ENCODE data around the gene ZBTB18.

Gene ZBTB18

DNA sequence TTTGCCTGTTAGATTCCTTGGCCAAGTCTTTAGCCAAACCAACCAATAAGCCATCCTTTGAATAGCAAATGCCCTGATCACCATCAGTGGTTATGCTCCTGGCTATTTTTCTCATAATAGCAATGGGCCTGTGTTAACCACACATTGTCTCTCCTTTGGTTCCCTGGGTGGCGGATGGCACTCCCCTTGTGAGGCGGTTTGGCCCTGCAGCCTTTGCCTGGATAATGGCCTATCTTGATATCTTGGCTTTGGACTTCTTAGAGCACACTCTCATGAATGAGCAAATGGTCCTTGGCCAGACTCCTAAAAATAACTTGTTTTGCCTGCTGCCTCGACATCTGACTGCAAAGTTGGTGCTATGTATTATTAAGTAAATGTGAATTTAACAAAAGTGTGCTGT lies 22.4 kb upstream of the ZBTB18 start:
- H3K4me3 ChIP-seq (ENCODE audit: low read depth, low read length) = no peak overlapping the region
- DNase-seq (ENCODE audit: low read depth) = no peak
- TF ChIP-seq, protein P1, sequence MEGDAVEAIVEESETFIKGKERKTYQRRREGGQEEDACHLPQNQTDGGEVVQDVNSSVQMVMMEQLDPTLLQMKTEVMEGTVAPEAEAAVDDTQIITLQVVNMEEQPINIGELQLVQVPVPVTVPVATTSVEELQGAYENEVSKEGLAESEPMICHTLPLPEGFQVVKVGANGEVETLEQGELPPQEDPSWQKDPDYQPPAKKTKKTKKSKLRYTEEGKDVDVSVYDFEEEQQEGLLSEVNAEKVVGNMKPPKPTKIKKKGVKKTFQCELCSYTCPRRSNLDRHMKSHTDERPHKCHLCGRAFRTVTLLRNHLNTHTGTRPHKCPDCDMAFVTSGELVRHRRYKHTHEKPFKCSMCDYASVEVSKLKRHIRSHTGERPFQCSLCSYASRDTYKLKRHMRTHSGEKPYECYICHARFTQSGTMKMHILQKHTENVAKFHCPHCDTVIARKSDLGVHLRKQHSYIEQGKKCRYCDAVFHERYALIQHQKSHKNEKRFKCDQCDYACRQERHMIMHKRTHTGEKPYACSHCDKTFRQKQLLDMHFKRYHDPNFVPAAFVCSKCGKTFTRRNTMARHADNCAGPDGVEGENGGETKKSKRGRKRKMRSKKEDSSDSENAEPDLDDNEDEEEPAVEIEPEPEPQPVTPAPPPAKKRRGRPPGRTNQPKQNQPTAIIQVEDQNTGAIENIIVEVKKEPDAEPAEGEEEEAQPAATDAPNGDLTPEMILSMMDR (IDR thresholded peaks at IDR 0.05; ENCODE audit: low read depth, low read length) = no peak
- TF ChIP-seq, protein P2, sequence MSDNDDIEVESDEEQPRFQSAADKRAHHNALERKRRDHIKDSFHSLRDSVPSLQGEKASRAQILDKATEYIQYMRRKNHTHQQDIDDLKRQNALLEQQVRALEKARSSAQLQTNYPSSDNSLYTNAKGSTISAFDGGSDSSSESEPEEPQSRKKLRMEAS (IDR thresholded peaks at IDR 0.05; ENCODE audit: low read depth, low read length) = no peak
- TF ChIP-seq POLR2A (IDR thresholded peaks at IDR 0.05; ENCODE audit: extremely low read depth, insufficient read length) (no peak), MYC (IDR thresholded peaks at IDR 0.05; ENCODE audit: low read depth, low read length) (no peak)

DNA sequence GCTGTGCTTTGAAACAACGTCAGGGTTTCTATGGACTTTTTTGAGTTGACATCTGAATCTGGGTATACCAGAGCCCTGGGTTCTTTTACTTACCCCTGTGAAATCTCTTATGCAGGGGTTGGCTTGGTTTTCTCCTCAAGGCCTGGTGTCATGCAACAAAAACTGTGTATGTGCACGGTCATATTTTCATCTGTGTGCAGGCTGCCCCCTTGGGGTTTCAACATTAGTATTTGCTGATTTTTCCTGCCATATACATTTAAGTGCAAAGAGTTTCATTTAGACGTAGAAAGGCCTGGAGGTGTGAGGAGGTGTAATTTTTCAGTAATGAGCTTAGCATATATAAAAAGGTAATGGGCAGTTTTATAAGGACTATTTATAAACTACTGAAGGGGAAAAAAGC lies 22.0 kb upstream of the ZBTB18 start:
- no peak overlapping the region for H3K4me3 ChIP-seq (ENCODE audit: low read depth, low read length)
- peak; percentile 9 for DNase-seq (ENCODE audit: low read depth)
- TF ChIP-seq MYC (IDR thresholded peaks at IDR 0.05; ENCODE audit: low read depth, low read length) = no peak
- TF ChIP-seq, protein P1 (IDR thresholded peaks at IDR 0.05; ENCODE audit: low read depth, low read length) = no peak
- TF ChIP-seq, protein P2 (IDR thresholded peaks at IDR 0.05; ENCODE audit: low read depth, low read length) = no peak
- no peak for TF ChIP-seq POLR2A (IDR thresholded peaks at IDR 0.05; ENCODE audit: extremely low read depth, insufficient read length)

DNA sequence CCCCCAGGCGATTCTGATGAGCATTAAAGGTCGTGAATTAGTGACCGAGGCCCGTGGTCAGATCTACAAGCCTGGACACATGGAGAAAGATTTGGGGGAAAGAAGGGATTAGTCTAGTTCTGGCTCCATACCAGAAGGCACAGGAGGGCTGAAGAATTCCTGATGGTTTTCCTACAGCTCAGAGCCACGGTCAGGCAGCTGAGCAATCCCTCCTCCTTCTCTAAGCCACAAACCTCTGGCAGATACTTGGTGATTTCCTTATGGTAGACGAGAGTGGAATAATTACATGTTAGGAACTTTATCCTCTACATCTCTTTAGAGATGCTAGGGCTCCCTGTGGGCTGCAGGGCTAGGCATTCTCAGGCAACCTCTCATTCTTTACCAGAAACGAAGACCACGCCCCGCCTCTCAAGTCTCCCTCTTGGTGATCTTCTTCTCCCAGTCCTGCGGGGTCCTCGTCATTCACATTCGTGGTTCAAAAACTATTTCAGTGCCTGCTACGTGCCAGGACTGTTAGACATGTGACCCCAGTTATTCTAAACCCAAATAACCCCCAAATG lies 20.5 kb upstream of the ZBTB18 start:
- DNase-seq (ENCODE audit: low read depth) = no peak
- TF ChIP-seq, protein P2 (IDR thresholded peaks at IDR 0.05; ENCODE audit: low read depth, low read length) = no peak
- no peak for TF ChIP-seq MYC (IDR thresholded peaks at IDR 0.05; ENCODE audit: low read depth, low read length)
- no peak overlapping the region for H3K4me3 ChIP-seq (ENCODE audit: low read depth, low read length)

DNA sequence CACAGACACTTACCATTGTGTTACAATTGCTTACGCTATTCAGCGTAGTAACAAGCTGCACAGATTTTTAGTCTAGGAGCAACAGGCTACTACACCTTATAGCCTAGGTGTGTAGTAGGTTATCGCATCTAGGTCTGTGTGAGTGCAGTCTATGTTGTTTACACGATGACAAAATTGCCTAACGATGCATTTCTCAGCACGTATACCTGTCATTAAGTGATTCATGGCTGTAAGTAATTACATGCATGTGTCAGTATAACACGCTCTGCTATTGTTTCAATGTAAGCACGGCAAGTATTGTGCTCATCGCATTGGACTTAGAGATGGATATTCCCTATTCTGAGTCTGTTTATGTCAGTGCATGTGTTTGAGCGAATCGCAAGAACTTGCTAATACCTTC lies 15.7 kb upstream of the ZBTB18 start:
- TF ChIP-seq, protein P1 (IDR thresholded peaks at IDR 0.05; ENCODE audit: low read depth, low read length) = no peak
- no peak for TF ChIP-seq MYC (IDR thresholded peaks at IDR 0.05; ENCODE audit: low read depth, low read length)
- TF ChIP-seq, protein P2 (IDR thresholded peaks at IDR 0.05; ENCODE audit: low read depth, low read length) = no peak
- TF ChIP-seq POLR2A (IDR thresholded peaks at IDR 0.05; ENCODE audit: extremely low read depth, insufficient read length) = no peak
- no peak for DNase-seq (ENCODE audit: low read depth)
- no peak overlapping the region for H3K4me3 ChIP-seq (ENCODE audit: low read depth, low read length)

DNA sequence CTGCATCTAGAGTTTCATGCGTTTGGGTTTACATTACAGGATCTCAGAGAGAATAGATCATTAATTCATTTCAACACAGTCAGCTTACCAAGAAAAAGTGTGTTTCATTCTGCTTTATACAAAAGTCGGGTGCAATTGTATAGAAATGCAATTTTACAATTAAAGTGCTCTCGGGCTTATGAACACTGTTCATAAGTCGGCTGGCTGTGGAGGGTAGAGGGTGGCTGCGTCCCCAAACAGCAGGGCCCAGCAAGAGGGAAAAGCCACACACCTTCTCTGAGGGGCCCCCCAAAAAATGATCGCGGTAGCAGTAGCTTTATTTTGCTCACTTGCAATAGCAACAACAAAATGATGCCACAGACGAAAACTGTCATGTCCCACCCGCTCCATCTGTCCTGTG lies 13.8 kb upstream of the ZBTB18 start:
- no peak for DNase-seq (ENCODE audit: low read depth)
- TF ChIP-seq, protein P2 (IDR thresholded peaks at IDR 0.05; ENCODE audit: low read depth, low read length) = no peak
- TF ChIP-seq POLR2A (IDR thresholded peaks at IDR 0.05; ENCODE audit: extremely low read depth, insufficient read length) (no peak), MYC (IDR thresholded peaks at IDR 0.05; ENCODE audit: low read depth, low read length) (no peak)
- TF ChIP-seq, protein P1 (IDR thresholded peaks at IDR 0.05; ENCODE audit: low read depth, low read length) = no peak
- no peak overlapping the region for H3K4me3 ChIP-seq (ENCODE audit: low read depth, low read length)

DNA sequence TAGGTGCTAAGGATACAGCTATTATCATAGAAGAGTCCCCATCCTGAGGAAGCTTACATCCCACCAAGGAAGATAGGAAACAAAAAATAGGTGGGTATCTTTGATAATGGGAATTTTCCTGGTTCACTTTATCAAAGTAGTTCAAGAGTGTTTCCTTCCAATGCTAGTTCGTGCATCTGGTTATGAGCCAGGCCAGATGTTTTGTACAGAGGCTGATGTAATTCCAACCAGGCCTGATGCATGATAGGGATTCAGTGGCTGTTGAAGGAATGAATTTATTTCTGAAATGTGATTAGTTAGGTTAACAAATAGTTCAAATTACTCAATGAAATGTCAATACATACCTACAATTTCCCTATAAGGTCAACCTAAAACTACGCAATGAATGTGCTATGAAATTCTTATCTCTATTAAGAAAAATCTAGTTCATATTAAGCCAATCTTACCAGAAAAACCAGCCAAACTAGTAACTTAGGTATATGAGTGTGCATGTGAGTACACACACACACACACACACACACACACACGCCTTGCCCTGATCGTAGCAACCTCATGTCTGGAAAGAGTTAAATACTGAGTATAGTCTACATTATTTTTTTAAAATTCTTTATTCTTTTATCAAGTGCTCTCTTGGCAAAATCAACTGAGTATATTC lies 9.5 kb upstream of the ZBTB18 start:
- no peak for DNase-seq (ENCODE audit: low read depth)
- no peak overlapping the region for H3K4me3 ChIP-seq (ENCODE audit: low read depth, low read length)
- TF ChIP-seq, protein P2 (IDR thresholded peaks at IDR 0.05; ENCODE audit: low read depth, low read length) = no peak
- TF ChIP-seq MYC (IDR thresholded peaks at IDR 0.05; ENCODE audit: low read depth, low read length) = no peak
- no peak for TF ChIP-seq POLR2A (IDR thresholded peaks at IDR 0.05; ENCODE audit: extremely low read depth, insufficient read length)
- TF ChIP-seq, protein P1 (IDR thresholded peaks at IDR 0.05; ENCODE audit: low read depth, low read length) = no peak
